Breast epithelium (tissue), 3 donors: ENCODE results near the gene ATXN1.

Experiments used
- POLR2AphosphoS5 ChIP-seq, 3 donors: sonication (generic); formaldehyde crosslinking; IDR thresholded peaks; one replicate each; pipeline ENCODE4 v1.6.1; 2017; ENCODE audit warnings: antibody characterized with exemption in 3 of 3
- TF ChIP-seq, protein P1 (sequence below), 3 donors: fragments of 450-650 bp; IDR thresholded peaks; one replicate each; pipeline ENCODE4 v1.5.1; 2016 to 2017; ENCODE audit warnings: antibody characterized with exemption in 3 of 3, mild to moderate bottlenecking in 3 of 3, moderate library complexity in 3 of 3

GRCh38 chr6:16483315-16483875 lies 277.9 kb downstream of the ATXN1 start:
- TF ChIP-seq, protein P1, sequence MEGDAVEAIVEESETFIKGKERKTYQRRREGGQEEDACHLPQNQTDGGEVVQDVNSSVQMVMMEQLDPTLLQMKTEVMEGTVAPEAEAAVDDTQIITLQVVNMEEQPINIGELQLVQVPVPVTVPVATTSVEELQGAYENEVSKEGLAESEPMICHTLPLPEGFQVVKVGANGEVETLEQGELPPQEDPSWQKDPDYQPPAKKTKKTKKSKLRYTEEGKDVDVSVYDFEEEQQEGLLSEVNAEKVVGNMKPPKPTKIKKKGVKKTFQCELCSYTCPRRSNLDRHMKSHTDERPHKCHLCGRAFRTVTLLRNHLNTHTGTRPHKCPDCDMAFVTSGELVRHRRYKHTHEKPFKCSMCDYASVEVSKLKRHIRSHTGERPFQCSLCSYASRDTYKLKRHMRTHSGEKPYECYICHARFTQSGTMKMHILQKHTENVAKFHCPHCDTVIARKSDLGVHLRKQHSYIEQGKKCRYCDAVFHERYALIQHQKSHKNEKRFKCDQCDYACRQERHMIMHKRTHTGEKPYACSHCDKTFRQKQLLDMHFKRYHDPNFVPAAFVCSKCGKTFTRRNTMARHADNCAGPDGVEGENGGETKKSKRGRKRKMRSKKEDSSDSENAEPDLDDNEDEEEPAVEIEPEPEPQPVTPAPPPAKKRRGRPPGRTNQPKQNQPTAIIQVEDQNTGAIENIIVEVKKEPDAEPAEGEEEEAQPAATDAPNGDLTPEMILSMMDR (IDR thresholded peaks at IDR 0.05): no peak
- TF ChIP-seq POLR2AphosphoS5 (IDR thresholded peaks at IDR 0.05): no peak
